MCF 10A (cell line): ENCODE data around the gene SOS2. TPM values are rescaled to one million over a fixed set of nuclear protein-coding genes. Genes with fewer than 3 reads are reported as not detected.

Source experiments
- BruUV-seq: library from RNA; stranded (reverse); fragments of 400-500 nt; replicated peaks from 2 replicates; lab custom pipeline; 2021; lab: Mats Ljungman, UMichigan
- CTCF ChIA-PET: fragments of 300-600 bp; sonication (Branson Sonifier 250); formaldehyde crosslinking; extraction: SDS; loops from one replicate; lab custom pipeline; 2021; ENCODE audit warnings: antibody characterized with exemption, inconsistent platforms; lab: Yijun Ruan, JAX
- POLR2A ChIA-PET: fragments of 300-600, 350-650 bp; sonication (Branson Sonifier 250); formaldehyde crosslinking; extraction: SDS; loops from one replicate; lab custom pipeline; 2020; ENCODE audit warnings: antibody characterized with exemption, inconsistent platforms; lab: Yijun Ruan, JAX
- DNase-seq: peaks from one replicate; pipeline ENCODE4 v3.0.0-alpha.2; 2018; ENCODE audit not compliant: unreplicated experiment
- H3K27ac Mint-ChIP-seq: one replicate; pipeline ENCODE4 v1.8.0; 2022; ENCODE audit warnings: mild to moderate bottlenecking, low read depth, mixed read lengths; ENCODE audit not compliant: unreplicated experiment
- H3K27me3 Mint-ChIP-seq: one replicate; pipeline ENCODE4 v1.8.0; 2022; ENCODE audit warnings: mixed read lengths; ENCODE audit not compliant: insufficient read depth, unreplicated experiment
- H3K36me3 Mint-ChIP-seq: one replicate; pipeline ENCODE4 v1.8.0; 2022; ENCODE audit warnings: mild to moderate bottlenecking, moderate library complexity, mixed read lengths; ENCODE audit not compliant: insufficient read depth, unreplicated experiment
- H3K4me1 Mint-ChIP-seq: one replicate; pipeline ENCODE4 v1.8.0; 2022; ENCODE audit warnings: mixed read lengths; ENCODE audit not compliant: insufficient read depth, unreplicated experiment
- H3K4me3 Mint-ChIP-seq: one replicate; pipeline ENCODE4 v1.8.0; 2022; ENCODE audit warnings: mild to moderate bottlenecking, moderate library complexity, mixed read lengths; ENCODE audit not compliant: unreplicated experiment
- H3K9me3 Mint-ChIP-seq: one replicate; pipeline ENCODE4 v1.8.0; 2022; ENCODE audit warnings: mixed read lengths; ENCODE audit not compliant: unreplicated experiment
- CTCF ChIP-seq: fragments of 200-600 bp; IDR thresholded peaks from one replicate; pipeline ENCODE4 v1.8.0; 2022; ENCODE audit warnings: antibody characterized with exemption, mild to moderate bottlenecking; ENCODE audit not compliant: unreplicated experiment
- intact Hi-C: fragments of 100-400 bp; cut with micrococcal nuclease; formaldehyde crosslinking; loops from 2 replicates; pipeline ENCODE4 v1.14.1; 2022
- total RNA-seq: library from RNA; stranded (reverse); gene quantifications from 2 replicates; pipeline ENCODE4 v1.2.3, GENCODE V29; 2022

Gene SOS2
- total RNA-seq, 1 experiment from 2014 or later, result 19.0 TPM

- intact Hi-C loops, result no loop called here
- no peaks in the 10 kb centered on the region for H3K9me3 Mint-ChIP-seq
- no peak for DNase-seq
- no TSS peak for BruUV-seq
- no peak for TF ChIP-seq CTCF
- ChIA-PET CTCF (interaction anchor here (0.7 to 4.2 kb wide), 4 partner anchors 245 to 258 kb away, joined by 3 to 23 read pairs (median 12); partner anchors contain the start of gene NEMF), POLR2A (no interaction called here)
- no peaks in the 10 kb centered on the region for H3K4me1 Mint-ChIP-seq
- H3K36me3 Mint-ChIP-seq, result peaks cover 73% of the 10 kb centered on the region
- no peak overlapping the region for H3K27ac Mint-ChIP-seq
- no peaks in the 10 kb centered on the region for H3K27me3 Mint-ChIP-seq
- H3K4me3 Mint-ChIP-seq, result no peak overlapping the region
These were observed 120.9 kb downstream of the SOS2 start for GRCh38 chr14:50110323-50111037.

DNA sequence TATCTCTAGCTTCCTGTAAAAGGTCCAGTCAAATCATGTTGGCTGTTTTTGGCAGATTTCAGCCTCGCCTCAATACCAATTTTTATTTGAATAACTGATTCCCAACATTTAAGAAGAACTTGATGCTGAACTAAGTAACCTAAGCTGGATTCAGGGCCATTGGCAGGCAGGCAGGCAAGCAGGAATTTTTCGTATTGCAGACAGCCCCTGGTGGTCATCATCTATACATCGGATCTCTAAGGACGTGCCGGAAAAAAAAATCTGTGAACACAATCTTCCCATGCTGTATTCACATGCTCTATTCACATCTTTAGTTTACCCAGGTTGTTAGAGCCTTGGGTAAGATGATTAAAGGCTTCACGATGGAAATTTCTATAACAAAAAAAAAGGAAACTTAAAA, 122.0 kb downstream of the SOS2 start:
- ChIA-PET POLR2A (interaction anchor here (0.7 to 1.0 kb wide), 2 partner anchors 10 to 301 kb away, joined by 3 read pairs; no protein-coding TSS in a partner anchor), CTCF (interaction anchor here (0.7 to 1.6 kb wide), 3 partner anchors 244 to 252 kb away, joined by 3 to 11 read pairs (median 4); no protein-coding TSS in a partner anchor)
- no peak for DNase-seq
- Mint-ChIP-seq H3K4me3 (no peak overlapping the region), H3K4me1 (no peaks in the 10 kb centered on the region), H3K36me3 (peaks cover 65% of the 10 kb centered on the region), H3K27me3 (no peaks in the 10 kb centered on the region), H3K27ac (no peak overlapping the region), H3K9me3 (no peaks in the 10 kb centered on the region)
- BruUV-seq, result no TSS peak
- intact Hi-C loops, result no loop called here
- peak; percentile 14 for TF ChIP-seq CTCF

- intact Hi-C loops, result no loop called here
- no peaks in the 10 kb centered on the region for H3K27me3 Mint-ChIP-seq
- H3K4me3 Mint-ChIP-seq, result no peak overlapping the region
- CTCF ChIA-PET, result interaction anchor here (0.6 to 8.1 kb wide), 4 partner anchors 45 to 255 kb away, joined by 3 to 178 read pairs (median 22); partner anchors contain the start of gene NEMF
- BruUV-seq, result no TSS peak
- TF ChIP-seq CTCF, result no peak
- no peaks in the 10 kb centered on the region for H3K4me1 Mint-ChIP-seq
- POLR2A ChIA-PET, result interaction anchor here (1.5 to 2.9 kb wide), 3 partner anchors 9 to 245 kb away, joined by 4 to 17 read pairs (median 11); partner anchors contain the start of gene VCPKMT
- H3K27ac Mint-ChIP-seq, result no peak overlapping the region
- peaks cover 55% of the 10 kb centered on the region for H3K36me3 Mint-ChIP-seq
- H3K9me3 Mint-ChIP-seq, result no peaks in the 10 kb centered on the region
- no peak for DNase-seq
These were observed 123.5 kb downstream of the SOS2 start for GRCh38 chr14:50107850-50108249.

GRCh38 chr14:50106178-50106577, 125.2 kb downstream of the SOS2 start:
- no peaks in the 10 kb centered on the region for H3K9me3 Mint-ChIP-seq
- no peaks in the 10 kb centered on the region for H3K4me1 Mint-ChIP-seq
- POLR2A ChIA-PET, result interaction anchor here (1.4 to 2.9 kb wide), 4 partner anchors 10 to 254 kb away, joined by 3 to 17 read pairs (median 11); partner anchors contain the start of genes NEMF and VCPKMT
- H3K27ac Mint-ChIP-seq, result no peak overlapping the region
- no peak for DNase-seq
- H3K27me3 Mint-ChIP-seq, result no peaks in the 10 kb centered on the region
- intact Hi-C loops, result no loop called here
- BruUV-seq, result TSS peak; percentile 3
- CTCF ChIA-PET, result interaction anchor here (1.3 to 8.1 kb wide), 3 partner anchors 218 to 253 kb away, joined by 3 to 178 read pairs (median 40); partner anchors contain the start of gene NEMF
- no peak overlapping the region for H3K4me3 Mint-ChIP-seq
- no peak for TF ChIP-seq CTCF
- peaks cover 40% of the 10 kb centered on the region for H3K36me3 Mint-ChIP-seq
